AG09319 (cell line): Measurements from ENCODE around the gene TSEN54.

Experiments used
- DNase-seq: peaks from one replicate; pipeline ENCODE4 v3.0.0-alpha.2; 2010; ENCODE audit warnings: low read depth; ENCODE audit errors: extremely low read depth
- CTCF ChIP-seq: IDR thresholded peaks from 2 replicates; pipeline ENCODE4 v1.5.1; 2011; ENCODE audit warnings: low read depth, mild to moderate bottlenecking, inconsistent platforms, low read length, moderate library complexity

The TSEN54 gene

GRCh38 chr17:75493476-75494129 lies 22.7 kb upstream of the TSEN54 start:
- no peak for TF ChIP-seq CTCF
- no peak for DNase-seq

GRCh38 chr17:75494326-75494877 lies 21.9 kb upstream of the TSEN54 start:
- no peak for TF ChIP-seq CTCF
- no peak for DNase-seq

GRCh38 chr17:75496005-75496404 lies 20.3 kb upstream of the TSEN54 start:
- DNase-seq: no peak
- TF ChIP-seq CTCF: no peak

- no peak for DNase-seq
- no peak for TF ChIP-seq CTCF
These were observed 18.1 kb upstream of the TSEN54 start for GRCh38 chr17:75498039-75498725.

GRCh38 chr17:75498726-75499213 lies 17.6 kb upstream of the TSEN54 start:
- DNase-seq: no peak

GRCh38 chr17:75499313-75500022 lies 16.9 kb upstream of the TSEN54 start:
- TF ChIP-seq CTCF: no peak
- DNase-seq: no peak

More at GRCh38 chr17:75498726-75499213, 17.6 kb upstream of the TSEN54 start:
- TF ChIP-seq CTCF: no peak
